GM19455 (cell line): Measurements from ENCODE around the gene C2orf69.
A peak's percentile ranks its signal among the peaks of the same experiment; 100 is the strongest.
"Not testable (repeated sequence)": the region's sequence is repeated elsewhere in the genome, so short reads cannot be mapped to it uniquely, and the experiment has no call there.

ENCODE experiments used
- ATAC-seq: cut with Tn5 transposase; IDR thresholded peaks from one replicate; pipeline ENCODE4 v1.9.1; 2021; ENCODE audit not compliant: unreplicated experiment

Gene C2orf69

GRCh38 chr2:199911052-199911876 is at the start of gene C2orf69:
Gene C2orf69 (plus strand): TSS chr2:199911293. CDS start chr2:199911439, 146 bp downstream.
- ATAC-seq, result peak; percentile 93

- ATAC-seq, result no peak
These were observed 48.3 kb upstream of the C2orf69 start for GRCh38 chr2:199862788-199863187.

- no peak for ATAC-seq
These were observed 45.2 kb upstream of the C2orf69 start for GRCh38 chr2:199865905-199866304.

- ATAC-seq, result no peak
These were observed 42.5 kb upstream of the C2orf69 start for GRCh38 chr2:199868431-199869226.

- no peak for ATAC-seq
These were observed 41.9 kb upstream of the C2orf69 start for GRCh38 chr2:199869227-199869541.

GRCh38 chr2:199869653-199870052 is 41.4 kb upstream of the C2orf69 start:
- no peak for ATAC-seq

- ATAC-seq, result no peak
These were observed 40.5 kb upstream of the C2orf69 start for GRCh38 chr2:199870581-199870980.

- ATAC-seq, result no peak
These were observed 36.9 kb upstream of the C2orf69 start for GRCh38 chr2:199874209-199874608.

GRCh38 chr2:199875400-199875799 is 35.7 kb upstream of the C2orf69 start:
- ATAC-seq, result no peak

- no peak for ATAC-seq
These were observed 28.4 kb upstream of the C2orf69 start for GRCh38 chr2:199882667-199883066.

GRCh38 chr2:199883474-199884212 is 27.4 kb upstream of the C2orf69 start:
- no peak for ATAC-seq

GRCh38 chr2:199895406-199895805 is 15.7 kb upstream of the C2orf69 start:
- ATAC-seq, result no peak

- ATAC-seq, result no peak
These were observed 14.5 kb upstream of the C2orf69 start for GRCh38 chr2:199896617-199897016.

GRCh38 chr2:199901942-199902341 is 9.2 kb upstream of the C2orf69 start:
- no peak for ATAC-seq

- no peak for ATAC-seq
These were observed 8.5 kb upstream of the C2orf69 start for GRCh38 chr2:199902486-199903110.

- ATAC-seq, result no peak
These were observed 8.0 kb upstream of the C2orf69 start for GRCh38 chr2:199903111-199903510.

- no peak for ATAC-seq
These were observed 3.9 kb upstream of the C2orf69 start for GRCh38 chr2:199907008-199907714.

GRCh38 chr2:199910338-199911051 is 598 bp upstream of the C2orf69 start:
- no peak for ATAC-seq

- ATAC-seq, result no peak
These were observed 726 bp downstream of the C2orf69 start for GRCh38 chr2:199911877-199912161.

GRCh38 chr2:199912553-199913114 is 1.5 kb downstream of the C2orf69 start:
- ATAC-seq, result not testable (repeated sequence)
